Common myeloid progenitor, CD34-positive (primary cell): ENCODE data around the gene SLC9A1. TPM values are rescaled to one million over a fixed set of nuclear protein-coding genes. Genes with fewer than 3 reads are reported as not detected.
"Not testable (repeated sequence)": the region's sequence is repeated elsewhere in the genome, so short reads cannot be mapped to it uniquely, and the experiment has no call there.

Experiments used
- CTCF ChIA-PET: fragments of 350-600 bp; sonication (Branson Sonifier 250); formaldehyde crosslinking; loops from one replicate; lab custom pipeline; 2021; ENCODE audit warnings: antibody characterized with exemption; lab: Charles Lee
- POLR2A ChIA-PET: fragments of 350-600 bp; sonication (Branson Sonifier 250); formaldehyde crosslinking; loops from one replicate; lab custom pipeline; 2021; ENCODE audit warnings: antibody characterized with exemption; lab: Charles Lee
- DNase-seq, 3 donors: peaks; one replicate each; pipeline versions ENCODE4 v3.0.0 to v3.0.0-alpha.2; 2013
- H3K27ac ChIP-seq, 2 experiments: 1 replicate in 1 of 2; 2 replicates in 1 of 2; pipeline ENCODE4 v1.7.0; 2013; ENCODE audit warnings: inconsistent platforms in 2 of 2, low read length in 2 of 2, mild to moderate bottlenecking in 2 of 2, low read depth in 1 of 2, moderate library complexity in 1 of 2; ENCODE audit not compliant: severe bottlenecking in 2 of 2, insufficient read depth in 1 of 2, poor library complexity in 1 of 2
- H3K27me3 ChIP-seq, 5 experiments: replicated peaks in 2 of 5; 1 replicate in 3 of 5; 2 replicates in 2 of 5; pipeline versions ENCODE4 v1.6.1 to v1.7.0; 2013; ENCODE audit warnings: low read length in 4 of 5, mild to moderate bottlenecking in 2 of 5, moderate library complexity in 2 of 5, inconsistent platforms in 1 of 5; ENCODE audit not compliant: insufficient read depth in 5 of 5, control insufficient read depth in 4 of 5
- H3K36me3 ChIP-seq, 4 experiments: 1 replicate in 2 of 4; 2 replicates in 2 of 4; pipeline versions ENCODE4 v1.6.1 to v1.7.0; 2013; ENCODE audit warnings: low read length in 3 of 4, control low read depth in 1 of 4, mild to moderate bottlenecking in 1 of 4; ENCODE audit not compliant: control insufficient read depth in 4 of 4, insufficient read depth in 4 of 4
- H3K4me1 ChIP-seq, 4 experiments: 1 replicate in 3 of 4; 2 replicates in 1 of 4; pipeline versions ENCODE4 v1.6.1 to v1.7.1; 2013; ENCODE audit warnings: low read length in 3 of 4, mild to moderate bottlenecking in 3 of 4, control low read depth in 1 of 4, inconsistent platforms in 1 of 4, moderate library complexity in 1 of 4; ENCODE audit not compliant: control insufficient read depth in 4 of 4, insufficient read depth in 4 of 4; ENCODE audit errors: control extremely low read depth in 1 of 4
- H3K4me3 ChIP-seq, 7 experiments: 1 replicate in 4 of 7; 2 replicates in 3 of 7; pipeline versions ENCODE4 v1.5.1 to v1.7.0; 2013; ENCODE audit warnings: mild to moderate bottlenecking in 7 of 7, low read length in 6 of 7, moderate library complexity in 6 of 7, inconsistent platforms in 2 of 7, low read depth in 2 of 7, control low read depth in 1 of 7; ENCODE audit not compliant: insufficient read depth in 4 of 7, control insufficient read depth in 1 of 7; ENCODE audit errors: extremely low read depth in 1 of 7
- H3K9me3 ChIP-seq, 5 experiments: 1 replicate in 4 of 5; 2 replicates in 1 of 5; pipeline versions ENCODE4 v1.6.1 to v1.7.1; 2013; ENCODE audit warnings: low read length in 4 of 5, mild to moderate bottlenecking in 2 of 5, inconsistent platforms in 1 of 5, low read depth in 1 of 5, moderate library complexity in 1 of 5; ENCODE audit not compliant: control insufficient read depth in 4 of 5, insufficient read depth in 2 of 5; ENCODE audit errors: control extremely low read depth in 1 of 5
- WGBS: methylation state at CpG from one replicate; pipeline ENCODE4 v1.1.5; 2013; ENCODE audit not compliant: insufficient coverage; 5-methylcytosine and 5-hydroxymethylcytosine counted together
- polyA plus RNA-seq: library from polyadenylated mRNA; unstranded; fragments of 120-200 nt; gene quantifications from one replicate; pipeline ENCODE4 v1.2.1, GENCODE V29; 2013

SLC9A1 gene
- polyA plus RNA-seq: 8.3 TPM

DNA sequence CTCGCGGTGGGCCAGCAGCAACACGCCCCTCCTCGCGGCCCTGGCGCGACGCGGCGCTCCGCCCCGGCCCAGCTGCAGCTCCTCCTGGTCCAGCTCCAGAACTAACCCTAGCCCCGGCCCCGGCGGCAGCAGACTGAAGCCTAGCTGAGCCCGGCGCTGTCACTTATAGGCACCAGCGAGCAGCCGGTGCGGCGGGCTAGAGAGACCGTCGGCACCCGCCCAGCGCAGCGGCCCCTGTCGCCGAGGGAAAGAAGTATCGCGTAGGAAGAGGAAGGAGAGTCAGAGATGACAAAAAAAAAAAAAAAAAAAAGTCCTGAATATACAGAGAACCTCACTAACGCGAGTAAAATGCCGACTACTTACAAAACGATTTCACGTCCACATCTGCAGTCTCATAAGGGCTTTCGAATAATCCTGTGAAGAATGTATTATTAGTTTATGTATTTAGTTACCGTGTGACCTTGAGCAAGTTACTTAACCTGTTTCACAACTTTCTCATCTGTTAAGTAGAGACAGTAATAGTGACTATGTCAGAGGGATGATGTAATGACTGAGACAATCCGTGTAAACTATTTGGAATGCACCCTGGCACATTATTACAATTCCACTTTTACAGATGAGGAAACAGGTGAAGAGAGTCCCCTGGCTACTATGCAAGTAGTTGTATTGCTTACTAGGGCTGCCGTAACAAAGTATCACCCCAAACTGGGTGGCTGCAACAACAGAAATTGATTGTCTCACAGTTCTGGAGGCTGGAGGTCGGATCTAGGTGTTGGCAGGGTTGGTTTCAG lies at the start of gene SLC9A1:
Gene SLC9A1, minus strand, starts transcription at position 135 of the 791 bp plus-strand sequence. CDS start 791 bp downstream, outside the sequence.
- H3K27me3 ChIP-seq: no peaks in the 10 kb centered on the region
- ChIA-PET POLR2A (interaction anchor here (0.5 to 3.3 kb wide), 11 partner anchors 9 to 53 kb away, joined by 3 to 24 read pairs (median 5); no protein-coding TSS in a partner anchor), CTCF (interaction anchor here (0.7 to 8.3 kb wide), 12 partner anchors 10 to 129 kb away, joined by 3 to 70 read pairs (median 4); no protein-coding TSS in a partner anchor)
- H3K9me3 ChIP-seq: no peaks in the 10 kb centered on the region
- WGBS: 11% methylated on average over 14 of the region's 40 CpGs
- peaks cover 15 to 38% (median 32%) of the 10 kb centered on the region in 4 experiments for H3K4me1 ChIP-seq
- peak within 1 kb of the TSS; percentile 98 for H3K27ac ChIP-seq
- peak; percentile 93 to 97 (median 97) for DNase-seq
- H3K4me3 ChIP-seq: peak within 1 kb of the TSS; percentile 67 to 91 (median 84)
- H3K36me3 ChIP-seq: peaks cover 0 to 6% (median 0%) of the 10 kb centered on the region in 4 experiments

DNA sequence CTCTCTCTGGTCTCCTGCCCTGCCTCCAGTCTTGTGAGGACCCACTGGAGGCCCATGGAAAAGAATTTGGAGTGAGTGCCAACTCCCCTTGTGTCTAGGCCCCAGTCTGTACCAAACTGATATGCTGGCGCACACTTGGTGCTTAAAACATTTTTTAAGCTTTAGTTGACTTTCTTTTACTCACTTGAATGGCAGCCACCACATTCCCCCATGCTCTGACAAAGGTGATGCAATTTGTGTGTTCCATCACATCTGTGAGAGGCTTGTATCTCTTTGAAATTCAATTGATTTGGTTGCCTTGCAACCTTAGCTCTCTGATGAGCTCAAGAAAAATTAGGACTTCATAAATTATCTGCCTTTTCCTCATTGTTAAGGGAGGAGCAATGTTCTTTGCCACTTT lies 49.0 kb upstream of the SLC9A1 start:
- ChIA-PET POLR2A (no interaction called here), CTCF (interaction anchor here (1.0 to 1.5 kb wide), 3 partner anchors 10 to 80 kb away, joined by 3 read pairs; no protein-coding TSS in a partner anchor)
- Histone ChIP-seq H3K4me1 (peaks cover 0 to 3% (median 0%) of the 10 kb centered on the region in 4 experiments), H3K4me3 (no peak overlapping the region), H3K27me3 (no peaks in the 10 kb centered on the region), H3K9me3 (no peaks in the 10 kb centered on the region), H3K27ac (no peak overlapping the region), H3K36me3 (no peaks in the 10 kb centered on the region)
- no CpG with 5 or more reads among the region's 1 CpG for WGBS
- DNase-seq: no peak

DNA sequence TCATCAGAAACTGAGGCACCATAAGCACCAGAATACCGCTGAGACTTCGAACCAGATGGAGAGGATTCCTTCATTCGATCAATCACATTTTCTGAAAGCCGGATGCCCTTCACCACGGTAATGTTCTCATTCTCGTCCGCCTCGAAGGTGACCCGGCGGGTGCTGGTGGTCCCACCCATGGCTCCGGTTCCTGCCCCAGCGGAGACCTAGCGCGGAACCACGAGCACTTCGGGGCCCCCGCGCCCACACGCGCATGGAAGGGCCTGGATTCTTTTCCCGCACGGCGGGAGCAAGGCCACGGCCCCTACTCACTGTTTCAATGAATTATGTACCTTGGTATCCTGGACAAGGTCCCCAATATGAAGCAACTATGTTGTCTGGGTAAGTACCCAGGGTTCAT lies 46.4 kb upstream of the SLC9A1 start:
- no peaks in the 10 kb centered on the region for H3K36me3 ChIP-seq
- no peak overlapping the region for H3K27ac ChIP-seq
- no peaks in the 10 kb centered on the region for H3K9me3 ChIP-seq
- H3K4me3 ChIP-seq: no peak overlapping the region
- H3K4me1 ChIP-seq: peaks cover 0 to 3% (median 0%) of the 10 kb centered on the region in 4 experiments
- WGBS: 89% methylated on average over 24 of the region's 24 CpGs
- ChIA-PET CTCF (interaction anchor here (1.2 kb wide), 1 partner anchor 8 kb away, joined by 3 read pairs; no protein-coding TSS in a partner anchor), POLR2A (interaction anchor here (1.2 kb wide), 1 partner anchor 98 kb away, joined by 4 read pairs; no protein-coding TSS in a partner anchor)
- no peaks in the 10 kb centered on the region for H3K27me3 ChIP-seq
- no peak for DNase-seq

DNA sequence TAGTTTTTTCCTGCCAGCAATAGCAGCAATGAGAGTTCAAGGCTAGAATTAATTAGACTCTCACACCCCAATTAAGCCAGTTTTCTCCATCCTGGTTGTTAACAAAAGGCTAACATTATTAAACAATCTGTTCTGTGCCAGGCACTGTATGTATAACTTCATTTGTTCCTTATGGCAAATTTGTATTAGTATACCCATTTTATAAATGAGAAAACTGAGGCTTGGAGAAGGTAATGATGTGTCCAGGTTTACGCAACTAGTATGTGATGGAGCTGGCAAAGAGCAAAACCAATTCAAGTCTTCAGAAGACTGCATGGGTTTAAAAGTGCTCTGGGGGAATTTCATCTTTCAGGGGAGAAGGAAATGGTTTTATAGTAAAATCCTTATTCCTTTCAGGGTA lies 38.3 kb upstream of the SLC9A1 start:
- ChIA-PET CTCF (no interaction called here), POLR2A (interaction anchor here (0.6 kb wide), 1 partner anchor 1617 kb away, joined by 3 read pairs; no protein-coding TSS in a partner anchor)
- Histone ChIP-seq H3K9me3 (no peaks in the 10 kb centered on the region), H3K36me3 (no peaks in the 10 kb centered on the region), H3K4me1 (no peaks in the 10 kb centered on the region), H3K4me3 (no peak overlapping the region), H3K27me3 (no peaks in the 10 kb centered on the region), H3K27ac (no peak overlapping the region)
- DNase-seq: no peak
- 86% methylated on average over 1 of the region's 1 CpG for WGBS

DNA sequence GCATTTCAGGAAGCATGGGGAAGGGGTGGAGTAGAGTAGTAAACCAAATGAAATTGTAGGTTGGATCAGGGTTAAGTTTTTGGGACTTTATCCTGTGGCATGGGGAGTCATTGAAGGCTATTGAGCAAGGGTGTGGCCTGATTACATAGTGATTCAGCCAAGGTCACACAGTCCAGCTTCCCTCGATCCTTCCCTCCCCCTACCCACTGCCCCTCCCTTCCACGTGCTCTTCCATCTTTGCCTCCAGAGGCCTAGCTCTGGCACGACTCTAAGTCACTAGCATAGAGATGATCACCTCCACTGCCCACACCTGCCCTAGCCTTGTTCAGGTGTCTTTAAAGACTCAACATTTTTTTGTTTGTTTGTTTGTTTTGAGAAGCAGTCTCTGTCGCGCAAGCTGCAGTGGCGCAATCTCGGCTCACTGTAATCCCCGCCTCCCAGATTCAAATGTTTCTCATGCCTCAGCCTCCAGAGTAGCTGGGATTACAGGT lies 37.2 kb upstream of the SLC9A1 start:
- H3K9me3 ChIP-seq: no peaks in the 10 kb centered on the region
- CTCF ChIA-PET: interaction anchor here (0.8 kb wide), 1 partner anchor 87 kb away, joined by 3 read pairs; no protein-coding TSS in a partner anchor
- H3K4me3 ChIP-seq: no peak overlapping the region
- H3K27me3 ChIP-seq: no peaks in the 10 kb centered on the region
- no peaks in the 10 kb centered on the region for H3K4me1 ChIP-seq
- WGBS: 90% methylated on average over 7 of the region's 8 CpGs
- no peak for DNase-seq
- H3K36me3 ChIP-seq: no peaks in the 10 kb centered on the region
- H3K27ac ChIP-seq: no peak overlapping the region
- POLR2A ChIA-PET: no interaction called here

DNA sequence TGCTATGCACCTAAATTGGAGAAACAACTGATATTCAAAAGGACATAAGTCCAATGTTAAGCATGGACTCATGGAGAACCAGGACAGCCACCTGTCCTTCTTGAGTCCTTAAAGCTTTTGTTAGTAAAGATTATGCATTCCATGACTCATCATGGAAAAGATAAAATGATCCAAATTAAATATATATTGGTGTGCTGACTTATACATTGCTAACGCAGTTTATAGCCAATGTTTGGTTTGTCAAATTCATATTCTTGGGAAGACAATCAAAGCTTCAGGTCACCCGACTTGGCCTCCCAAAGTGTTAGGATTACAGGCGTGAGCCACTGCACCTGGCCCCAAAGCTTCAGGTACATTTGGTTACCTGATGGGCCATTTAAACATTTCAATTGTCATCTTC lies 29.7 kb upstream of the SLC9A1 start:
- H3K36me3 ChIP-seq, H3K27ac ChIP-seq, DNase-seq, H3K4me1 ChIP-seq, H3K4me3 ChIP-seq, H3K27me3 ChIP-seq, POLR2A ChIA-PET: not testable (repeated sequence)
- CTCF ChIA-PET: interaction anchor here (0.7 to 1.4 kb wide), 2 partner anchors 15 to 80 kb away, joined by 3 read pairs; no protein-coding TSS in a partner anchor
- H3K9me3 ChIP-seq: peaks cover 0 to 13% (median 4%) of the 10 kb centered on the region in 5 experiments
- WGBS: 97% methylated on average over 3 of the region's 3 CpGs
